IMR-90 (cell line): ENCODE results near the gene BANF1. TPM values are rescaled to one million over a fixed set of nuclear protein-coding genes. Genes with fewer than 3 reads are reported as not detected.

Experiments used
- ATAC-seq: fragments of 200-7000 bp; cut with Tn5 transposase; 2 replicates; pipeline ENCODE4 v1.9.1; 2020; ENCODE audit warnings: low read depth, mild to moderate bottlenecking, moderate library complexity
- BruUV-seq: library from RNA; stranded (reverse); fragments of 400-500 nt; replicated peaks from 2 replicates; lab custom pipeline; 2021; lab: Mats Ljungman, UMichigan
- CTCF ChIA-PET: fragments of 300-600 bp; formaldehyde crosslinking; extraction: SDS; loops from one replicate; lab custom pipeline; 2021; ENCODE audit warnings: antibody characterized with exemption; lab: Yijun Ruan, JAX
- POLR2A ChIA-PET: fragments of 300-600 bp; sonication (Branson Sonifier 250); formaldehyde crosslinking; loops from one replicate; lab custom pipeline; 2022; ENCODE audit warnings: antibody characterized with exemption; ENCODE audit not compliant: unreplicated experiment; lab: Charles Lee
- DNase-seq: peaks from one replicate; pipeline ENCODE4 v3.0.0; 2013
- H2AFZ ChIP-seq: replicated peaks from 2 replicates; pipeline ENCODE3; 2013; ENCODE audit warnings: low read length, mild to moderate bottlenecking; ENCODE audit not compliant: poor library complexity
- H2AK5ac ChIP-seq: 2 replicates; pipeline ENCODE4 v1.6.1; 2013; ENCODE audit warnings: low read depth, low read length, inconsistent platforms
- H2AK9ac ChIP-seq: replicated peaks from 2 replicates; pipeline ENCODE3; 2013; ENCODE audit warnings: mild to moderate bottlenecking, low read depth, low read length, moderate library complexity; ENCODE audit not compliant: poor library complexity
- H2BK120ac ChIP-seq: 2 replicates; pipeline ENCODE4 v1.6.1; 2013; ENCODE audit warnings: low read depth, low read length, inconsistent platforms
- H2BK15ac ChIP-seq: 3 replicates; pipeline ENCODE4 v1.6.1; 2013; ENCODE audit warnings: low read depth, low read length, inconsistent platforms
- H2BK20ac ChIP-seq: 2 replicates; pipeline ENCODE4 v1.6.1; 2013; ENCODE audit warnings: low read depth, mild to moderate bottlenecking, inconsistent platforms, low read length, moderate library complexity
- H2BK5ac ChIP-seq: 2 replicates; pipeline ENCODE4 v1.6.1; 2013; ENCODE audit warnings: mild to moderate bottlenecking, low read depth, low read length, inconsistent platforms; ENCODE audit not compliant: poor library complexity, severe bottlenecking
- H3K14ac ChIP-seq: replicated peaks from 2 replicates; pipeline ENCODE4 v1.6.1; 2013; ENCODE audit warnings: low read depth, low read length, inconsistent platforms
- H3K18ac ChIP-seq: 2 replicates; pipeline ENCODE4 v1.6.1; 2013; ENCODE audit warnings: low read depth, low read length, control low read depth
- H3K23ac ChIP-seq: 2 replicates; pipeline ENCODE4 v1.6.1; 2013; ENCODE audit warnings: low read depth, low read length, inconsistent platforms
- H3K27ac ChIP-seq: 2 replicates; pipeline ENCODE4 v1.5.1; 2013; ENCODE audit warnings: mild to moderate bottlenecking, control low read depth, low read length; ENCODE audit not compliant: insufficient read depth
- H3K27me3 ChIP-seq: 2 replicates; pipeline ENCODE4 v1.6.1; 2013; ENCODE audit warnings: low read length; ENCODE audit not compliant: control insufficient read depth, insufficient read depth
- H3K36me3 ChIP-seq: 2 replicates; pipeline ENCODE4 v1.6.1; 2013; ENCODE audit warnings: low read length, mixed read lengths; ENCODE audit not compliant: control insufficient read depth, insufficient read depth
- H3K4ac ChIP-seq: 2 replicates; pipeline ENCODE4 v1.6.1; 2013; ENCODE audit warnings: low read depth, low read length, inconsistent platforms
- H3K4me1 ChIP-seq: 2 replicates; pipeline ENCODE4 v1.6.1; 2013; ENCODE audit warnings: low read length, mixed read lengths; ENCODE audit not compliant: control insufficient read depth, insufficient read depth
- H3K4me2 ChIP-seq: 2 replicates; pipeline ENCODE4 v1.6.1; 2013; ENCODE audit warnings: low read depth, mild to moderate bottlenecking, control low read depth, low read length, moderate library complexity
- H3K4me3 ChIP-seq: 2 replicates; pipeline ENCODE4 v1.5.1; 2013; ENCODE audit warnings: low read depth, mild to moderate bottlenecking, control low read depth, low read length, moderate library complexity; ENCODE audit not compliant: insufficient read depth
- H3K56ac ChIP-seq: 2 replicates; pipeline ENCODE4 v1.6.1; 2013; ENCODE audit warnings: low read length, inconsistent platforms; ENCODE audit not compliant: insufficient read depth; ENCODE audit errors: extremely low read depth
- H3K79me1 ChIP-seq, 2 experiments: 2 replicates each; pipeline ENCODE4 v1.6.1; 2013; ENCODE audit warnings: low read length in 2 of 2, inconsistent platforms in 1 of 2, low read depth in 1 of 2
- H3K9ac ChIP-seq: 2 replicates; pipeline ENCODE4 v1.6.1; 2013; ENCODE audit warnings: low read depth, low read length, control low read depth
- H3K9me1 ChIP-seq: 2 replicates; pipeline ENCODE4 v1.6.1; 2013; ENCODE audit warnings: low read length, inconsistent platforms; ENCODE audit not compliant: insufficient read depth
- H3K9me3 ChIP-seq: 2 replicates; pipeline ENCODE4 v1.6.1; 2013; ENCODE audit warnings: low read length; ENCODE audit not compliant: control insufficient read depth, insufficient read depth
- H4K20me1 ChIP-seq: 2 replicates; pipeline ENCODE4 v1.6.1; 2013; ENCODE audit warnings: low read length, inconsistent platforms; ENCODE audit not compliant: insufficient read depth
- H4K5ac ChIP-seq: 2 replicates; pipeline ENCODE4 v1.6.1; 2013; ENCODE audit warnings: mild to moderate bottlenecking, low read depth, low read length, control low read depth
- H4K8ac ChIP-seq, 2 experiments: 2 replicates each; pipeline ENCODE4 v1.6.1; 2013; ENCODE audit warnings: low read depth in 2 of 2, low read length in 2 of 2, control low read depth in 1 of 2, inconsistent platforms in 1 of 2
- H4K91ac ChIP-seq: 2 replicates; pipeline ENCODE4 v1.6.1; 2013; ENCODE audit warnings: low read depth, low read length, inconsistent platforms; ENCODE audit not compliant: insufficient read depth
- BHLHE40 ChIP-seq: fragments of 150-350 bp; IDR thresholded peaks from 2 replicates; pipeline ENCODE4 v1.6.1; 2016; ENCODE audit warnings: mild to moderate bottlenecking, low read depth, low read length
- CHD1 ChIP-seq: IDR thresholded peaks from 2 replicates; pipeline ENCODE4 v1.6.1; 2012; ENCODE audit warnings: low read depth, low read length, improper control_type of control experiment
- FOS ChIP-seq: fragments of 150-350 bp; IDR thresholded peaks from 2 replicates; pipeline ENCODE4 v1.6.1; 2016; ENCODE audit warnings: low read depth, low read length
- MAFK ChIP-seq: IDR thresholded peaks from 2 replicates; pipeline ENCODE4 v1.6.1; 2012; ENCODE audit warnings: low read depth, low read length, improper control_type of control experiment
- MAZ ChIP-seq: IDR thresholded peaks from 2 replicates; pipeline ENCODE4 v1.6.1; 2012; ENCODE audit warnings: low read depth, mild to moderate bottlenecking, low read length, improper control_type of control experiment, moderate library complexity, borderline replicate concordance
- MXI1 ChIP-seq: IDR thresholded peaks from 2 replicates; pipeline ENCODE4 v1.6.1; 2012; ENCODE audit warnings: low read depth, mild to moderate bottlenecking, low read length, moderate library complexity, borderline replicate concordance
- RCOR1 ChIP-seq: IDR thresholded peaks from 2 replicates; pipeline ENCODE4 v1.6.1; 2012; ENCODE audit warnings: mild to moderate bottlenecking, low read length, improper control_type of control experiment; ENCODE audit not compliant: insufficient replicate concordance
- RFX5 ChIP-seq: IDR thresholded peaks from 2 replicates; pipeline ENCODE4 v1.8.0; 2012; ENCODE audit warnings: low read depth, mild to moderate bottlenecking, low read length, moderate library complexity
- SMC3 ChIP-seq: fragments of 150-350 bp; IDR thresholded peaks from 2 replicates; pipeline ENCODE4 v1.6.1; 2016; ENCODE audit warnings: low read depth, mild to moderate bottlenecking, antibody characterized with exemption, low read length, moderate library complexity
- WGBS, 2 experiments: methylation state at CpG; one replicate each; pipeline versions ENCODE4 v1.1.5 to v1.1.7; 2013; ENCODE audit warnings: missing lambda C conversion rate in 2 of 2; ENCODE audit not compliant: insufficient read length in 1 of 2; ENCODE audit errors: extremely low coverage in 2 of 2; 5-methylcytosine and 5-hydroxymethylcytosine counted together
- dilution Hi-C: fragments of 300-500 bp; cut with HindIII; formaldehyde crosslinking; loops from one replicate; pipeline ENCODE4 v1.14.3; 2018; ENCODE audit warnings: low sequenced_read_pairs; ENCODE audit not compliant: unreplicated experiment
- in situ Hi-C: fragments of 300-500 bp; cut with MboI; formaldehyde crosslinking; loops from 3 replicates; pipeline ENCODE4 v1.14.3; 2019; ENCODE audit warnings: low sequenced_read_pairs, inconsistent platforms, mixed read lengths
- intact Hi-C: fragments of 100-400 bp; cut with micrococcal nuclease; formaldehyde crosslinking; loops from 2 replicates; pipeline ENCODE4 v1.10.0; 2022
- polyA plus RNA-seq, 3 experiments: library from polyadenylated mRNA; depleted of rRNA; stranded (reverse); fragments of >200 nt; gene quantifications; 2 replicates each; pipeline ENCODE4 v1.2.3, GENCODE V29; 2012; ENCODE audit warnings: low replicate concordance in 1 of 3
- total RNA-seq: library from RNA; depleted of rRNA; stranded (reverse); fragments of >200 nt; gene quantifications from 2 replicates; pipeline ENCODE4 v1.2.3, GENCODE V29; 2012
- TF ChIP-seq, protein P1 (sequence below): fragments of 150-350 bp; IDR thresholded peaks from 2 replicates; pipeline ENCODE4 v1.6.1; 2017; ENCODE audit warnings: mild to moderate bottlenecking, antibody characterized with exemption, low read length, low read depth
- TF ChIP-seq, protein P2 (sequence below): conservative IDR thresholded peaks from 2 replicates; pipeline ENCODE4 v1.5.1; 2012; ENCODE audit warnings: mild to moderate bottlenecking, low read depth, low read length, improper control_type of control experiment
- TF ChIP-seq, protein P3 (sequence below): fragments of 150-350 bp; IDR thresholded peaks from 2 replicates; pipeline ENCODE4 v1.6.1; 2016; ENCODE audit warnings: low read depth, mild to moderate bottlenecking, low read length, moderate library complexity, borderline replicate concordance

The BANF1 gene
- total and polyA plus RNA-seq, 2 of the 4 experiments (the other 2 are of a cell fraction), result 36.6 to 242 TPM

DNA sequence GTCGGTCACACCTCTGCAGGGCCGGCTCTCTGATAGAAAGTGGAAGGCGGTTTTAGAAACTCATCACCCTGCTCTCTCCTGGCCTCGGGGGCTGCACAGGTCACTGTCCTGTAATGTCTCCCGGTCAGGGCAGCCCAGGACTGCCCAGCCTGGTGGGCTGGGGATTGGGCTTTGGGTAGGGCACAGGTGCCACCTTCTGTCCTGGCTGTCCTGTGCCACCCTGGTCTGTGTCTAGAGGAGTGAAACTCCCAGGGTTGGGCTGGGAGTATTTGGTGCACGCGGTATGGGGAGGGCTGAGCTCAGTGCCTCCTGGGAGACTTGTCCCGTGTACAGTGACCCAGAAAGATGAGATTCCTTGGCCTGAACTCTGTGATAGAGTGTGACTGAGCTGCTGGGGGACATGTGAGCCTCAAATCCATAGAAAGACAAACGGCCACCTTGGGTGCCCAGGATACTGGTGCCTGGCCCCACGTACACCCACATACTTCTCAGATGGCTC lies 23.0 kb upstream of the BANF1 start (continued):
- TF ChIP-seq MAZ, result no peak
- TF ChIP-seq RCOR1, result no peak
- TF ChIP-seq BHLHE40, result no peak

DNA sequence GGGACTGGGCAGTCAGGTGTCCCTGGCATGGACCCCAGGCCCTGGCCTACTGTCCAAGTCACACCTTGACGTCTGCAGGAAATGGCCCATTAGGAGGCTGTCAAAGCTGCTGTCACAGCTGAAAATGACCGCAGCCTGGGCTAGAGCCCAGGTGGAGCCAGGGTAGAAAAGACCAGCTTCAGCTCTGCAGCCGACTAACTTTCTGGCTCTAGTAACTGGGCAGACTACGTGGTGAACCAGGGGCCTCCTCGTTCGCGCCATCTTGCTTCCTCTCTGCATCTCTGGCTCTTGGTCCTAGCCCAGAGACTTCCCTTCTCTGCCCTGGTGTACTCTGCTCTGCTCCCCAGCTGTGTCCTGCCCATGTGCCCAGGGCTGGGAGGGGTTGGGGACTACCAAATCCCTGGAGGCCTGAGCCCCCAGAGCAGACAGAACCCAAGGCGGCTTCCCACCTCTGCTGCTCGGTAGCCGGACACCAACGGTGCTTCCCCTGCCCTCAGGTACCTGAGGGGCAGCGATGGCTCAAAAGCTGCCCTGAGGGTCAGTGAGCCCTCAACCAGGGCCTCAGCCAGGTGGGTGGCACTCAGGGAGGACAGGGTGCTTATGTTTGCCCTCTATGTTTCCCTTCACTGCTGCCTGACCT lies 21.1 kb upstream of the BANF1 start:
- WGBS, 2 experiments, result 88% methylated on average over 11 of the region's 12 CpGs; no CpG with 5 or more reads in 1 of the 2 experiments
- no TSS peak for BruUV-seq
- no peak for ATAC-seq
- Histone ChIP-seq H3K4me2 (no peak overlapping the region), H3K9me1 (no peaks in the 10 kb centered on the region), H2AFZ (no peak overlapping the region), H4K5ac (no peak overlapping the region), H3K4me1 (no peaks in the 10 kb centered on the region), H3K23ac (no peak overlapping the region), H2BK20ac (no peak overlapping the region), H3K56ac (no peak overlapping the region), H3K27ac (no peak overlapping the region), H2AK5ac (no peak overlapping the region), H3K79me1 (no peaks in the 10 kb centered on the region), H2BK15ac (no peak overlapping the region), H2BK120ac (no peak overlapping the region), H4K91ac (no peak overlapping the region), H4K20me1 (no peaks in the 10 kb centered on the region), H3K9me3 (no peaks in the 10 kb centered on the region), H2AK9ac (no peak overlapping the region), H3K27me3 (no peaks in the 10 kb centered on the region), H3K4ac (no peak overlapping the region), H3K14ac (no peak overlapping the region), H2BK5ac (no peak overlapping the region), H3K4me3 (no peak overlapping the region), H3K18ac (no peak overlapping the region), H3K9ac (no peak overlapping the region), H3K36me3 (peaks cover 37% of the 10 kb centered on the region), H4K8ac (no peak overlapping the region)
- dilution Hi-C loops (no loop called here), in situ Hi-C loops (loop anchor here (10.0 kb wide), 1 partner anchor 266 kb away; the partner anchor contains the start of gene KAT5), intact Hi-C loops (no loop called here)
- no peak for DNase-seq
- POLR2A ChIA-PET, result no interaction called here
- CTCF ChIA-PET, result no interaction called here
- TF ChIP-seq MAZ (no peak), SMC3 (no peak), FOS (no peak), CHD1 (no peak), RFX5 (no peak), MAFK (no peak), MXI1 (no peak), BHLHE40 (no peak)
- TF ChIP-seq, protein P1, sequence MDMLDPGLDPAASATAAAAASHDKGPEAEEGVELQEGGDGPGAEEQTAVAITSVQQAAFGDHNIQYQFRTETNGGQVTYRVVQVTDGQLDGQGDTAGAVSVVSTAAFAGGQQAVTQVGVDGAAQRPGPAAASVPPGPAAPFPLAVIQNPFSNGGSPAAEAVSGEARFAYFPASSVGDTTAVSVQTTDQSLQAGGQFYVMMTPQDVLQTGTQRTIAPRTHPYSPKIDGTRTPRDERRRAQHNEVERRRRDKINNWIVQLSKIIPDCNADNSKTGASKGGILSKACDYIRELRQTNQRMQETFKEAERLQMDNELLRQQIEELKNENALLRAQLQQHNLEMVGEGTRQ, result no peak
- TF ChIP-seq, protein P2, sequence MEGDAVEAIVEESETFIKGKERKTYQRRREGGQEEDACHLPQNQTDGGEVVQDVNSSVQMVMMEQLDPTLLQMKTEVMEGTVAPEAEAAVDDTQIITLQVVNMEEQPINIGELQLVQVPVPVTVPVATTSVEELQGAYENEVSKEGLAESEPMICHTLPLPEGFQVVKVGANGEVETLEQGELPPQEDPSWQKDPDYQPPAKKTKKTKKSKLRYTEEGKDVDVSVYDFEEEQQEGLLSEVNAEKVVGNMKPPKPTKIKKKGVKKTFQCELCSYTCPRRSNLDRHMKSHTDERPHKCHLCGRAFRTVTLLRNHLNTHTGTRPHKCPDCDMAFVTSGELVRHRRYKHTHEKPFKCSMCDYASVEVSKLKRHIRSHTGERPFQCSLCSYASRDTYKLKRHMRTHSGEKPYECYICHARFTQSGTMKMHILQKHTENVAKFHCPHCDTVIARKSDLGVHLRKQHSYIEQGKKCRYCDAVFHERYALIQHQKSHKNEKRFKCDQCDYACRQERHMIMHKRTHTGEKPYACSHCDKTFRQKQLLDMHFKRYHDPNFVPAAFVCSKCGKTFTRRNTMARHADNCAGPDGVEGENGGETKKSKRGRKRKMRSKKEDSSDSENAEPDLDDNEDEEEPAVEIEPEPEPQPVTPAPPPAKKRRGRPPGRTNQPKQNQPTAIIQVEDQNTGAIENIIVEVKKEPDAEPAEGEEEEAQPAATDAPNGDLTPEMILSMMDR, result no peak
- TF ChIP-seq, protein P3, sequence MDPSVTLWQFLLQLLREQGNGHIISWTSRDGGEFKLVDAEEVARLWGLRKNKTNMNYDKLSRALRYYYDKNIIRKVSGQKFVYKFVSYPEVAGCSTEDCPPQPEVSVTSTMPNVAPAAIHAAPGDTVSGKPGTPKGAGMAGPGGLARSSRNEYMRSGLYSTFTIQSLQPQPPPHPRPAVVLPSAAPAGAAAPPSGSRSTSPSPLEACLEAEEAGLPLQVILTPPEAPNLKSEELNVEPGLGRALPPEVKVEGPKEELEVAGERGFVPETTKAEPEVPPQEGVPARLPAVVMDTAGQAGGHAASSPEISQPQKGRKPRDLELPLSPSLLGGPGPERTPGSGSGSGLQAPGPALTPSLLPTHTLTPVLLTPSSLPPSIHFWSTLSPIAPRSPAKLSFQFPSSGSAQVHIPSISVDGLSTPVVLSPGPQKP, result no peak
